T-helper 1 cell (primary cell): ENCODE results near the gene AP2A2.

ENCODE experiments used
- DNase-seq, 5 donors: peaks; one replicate each; pipeline ENCODE4 v3.0.0-alpha.2; 2012 to 2020

Gene AP2A2

GRCh38 chr11:925158-925495 lies 543 bp upstream of the AP2A2 start:
- no peak for DNase-seq

GRCh38 chr11:926341-926916 lies 759 bp downstream of the AP2A2 start:
- no peak for DNase-seq

GRCh38 chr11:927871-928270 lies 2.2 kb downstream of the AP2A2 start:
- DNase-seq = peak in 4 of 5 donors; percentile 27 to 39 (median 30)

- DNase-seq = no peak
Measured at GRCh38 chr11:928786-929185, 3.1 kb downstream of the AP2A2 start.

- DNase-seq = no peak
Measured at GRCh38 chr11:929405-929804, 3.7 kb downstream of the AP2A2 start.

GRCh38 chr11:931385-931784 lies 5.7 kb downstream of the AP2A2 start:
- no peak for DNase-seq

GRCh38 chr11:932435-932834 lies 6.8 kb downstream of the AP2A2 start:
- DNase-seq = no peak

GRCh38 chr11:933142-933851 lies 7.6 kb downstream of the AP2A2 start:
- DNase-seq = no peak

GRCh38 chr11:933936-934335 lies 8.3 kb downstream of the AP2A2 start:
- DNase-seq = no peak

- DNase-seq = no peak
Measured at GRCh38 chr11:934527-934926, 8.9 kb downstream of the AP2A2 start.

- DNase-seq = no peak
Measured at GRCh38 chr11:936199-936598, 10.5 kb downstream of the AP2A2 start.

GRCh38 chr11:937841-938261 lies 12.2 kb downstream of the AP2A2 start:
- no peak for DNase-seq

GRCh38 chr11:940496-941135 lies 14.9 kb downstream of the AP2A2 start:
- no peak for DNase-seq

- DNase-seq = no peak
Measured at GRCh38 chr11:942823-943222, 17.2 kb downstream of the AP2A2 start.

- no peak for DNase-seq
Measured at GRCh38 chr11:944711-945470, 19.2 kb downstream of the AP2A2 start.

GRCh38 chr11:945986-946385 lies 20.3 kb downstream of the AP2A2 start:
- DNase-seq = no peak

- no peak for DNase-seq
Measured at GRCh38 chr11:947744-948143, 22.1 kb downstream of the AP2A2 start.

GRCh38 chr11:951507-951906 lies 25.8 kb downstream of the AP2A2 start:
- no peak for DNase-seq

GRCh38 chr11:952406-953385 lies 27.0 kb downstream of the AP2A2 start:
- no peak for DNase-seq

- no peak for DNase-seq
Measured at GRCh38 chr11:953512-953911, 27.8 kb downstream of the AP2A2 start.

GRCh38 chr11:954392-955153 lies 28.9 kb downstream of the AP2A2 start:
- DNase-seq = no peak
